Stimulated activated CD8-positive, alpha-beta memory T cell treated with anti-CD3 and anti-CD28 coated beads, Interleukin-2, amount 100 ng/mL, for 48 hours (primary cell): Measurements from ENCODE around the gene RSPO1.

ENCODE experiments used
- DNase-seq, 2 donors: peaks; one replicate each; pipeline ENCODE4 v3.0.0-alpha.2; 2020; ENCODE audit warnings: low read depth in 2 of 2

Gene RSPO1

DNA sequence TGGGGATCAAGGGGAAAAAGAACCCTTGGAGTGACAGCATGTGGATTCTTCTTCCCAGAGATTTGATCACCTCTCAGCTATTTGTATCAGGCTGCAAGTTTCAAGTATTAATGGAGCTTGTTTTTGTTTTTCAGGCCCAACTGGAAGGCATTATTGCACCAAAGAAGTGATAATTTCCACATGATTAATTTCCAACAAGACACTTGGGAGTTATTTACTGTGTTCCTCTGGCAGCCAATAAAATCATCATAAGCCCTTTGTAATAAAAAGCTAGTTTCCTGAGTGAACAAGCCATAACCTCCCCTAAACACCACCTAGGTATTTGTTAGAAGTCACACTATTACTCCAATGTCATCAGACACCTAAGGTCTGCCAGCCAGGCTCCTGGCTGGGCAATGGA is 69.8 kb downstream of the RSPO1 start:
- DNase-seq, result no peak

GRCh38 chr1:37562984-37563383 is 71.7 kb downstream of the RSPO1 start:
- DNase-seq, result no peak
